T-helper 1 cell (primary cell): Measurements from ENCODE around the gene PIGC.

Experiments used
- DNase-seq, 5 donors: peaks; one replicate each; pipeline ENCODE4 v3.0.0-alpha.2; 2012 to 2020
- total RNA-seq, 4 donors: gene quantifications; one replicate each; lab custom pipeline; 2026; lab: John Stamatoyannopoulos, UW

The PIGC gene
- total RNA-seq = 17.3 to 32.3 (median 24.8) reads per million in 4 donors

DNA sequence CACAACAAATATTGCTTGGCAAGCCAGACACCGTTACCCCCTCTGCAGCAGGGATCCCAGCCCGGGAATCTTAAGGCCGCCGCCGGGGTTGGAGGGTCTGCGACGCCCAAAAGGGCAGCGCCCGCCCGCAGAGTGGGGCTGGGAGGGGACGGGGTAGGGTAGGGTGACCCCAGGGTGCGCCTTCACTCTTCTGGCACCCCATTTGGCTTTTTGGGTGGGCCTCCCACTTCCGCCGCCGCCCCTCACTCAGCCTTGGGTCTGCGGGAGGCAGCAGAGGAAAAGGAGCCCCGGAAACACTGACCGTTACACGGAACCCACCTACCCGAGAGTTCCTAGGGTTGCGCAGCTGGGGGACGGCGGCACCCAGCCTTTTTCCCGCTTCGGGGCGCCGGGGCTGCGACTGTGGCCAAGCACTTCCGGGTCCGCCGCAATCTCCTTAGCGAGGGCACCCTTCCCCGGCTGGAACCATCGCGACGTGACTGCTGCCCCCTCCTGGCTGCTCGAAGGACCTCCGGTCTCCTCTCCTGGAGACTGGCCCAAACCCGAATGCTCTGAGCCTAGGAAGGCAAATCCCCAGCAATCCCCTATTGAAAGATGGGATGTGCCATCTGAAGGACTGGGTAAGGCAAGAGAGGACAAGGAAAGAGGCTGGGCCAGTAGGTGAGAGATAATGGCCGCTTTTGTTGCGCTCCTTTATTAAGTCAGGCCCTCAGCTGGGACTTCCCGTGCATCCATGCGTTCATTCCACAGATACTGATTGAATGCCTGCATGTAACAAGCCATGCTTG is at the start of gene PIGC:
Gene PIGC (minus strand): TSS at position 404 of the 788 bp plus-strand sequence. CDS start 1,447 bp downstream, outside the sequence.
- DNase-seq = peak; percentile 80 to 90 (median 87)

DNA sequence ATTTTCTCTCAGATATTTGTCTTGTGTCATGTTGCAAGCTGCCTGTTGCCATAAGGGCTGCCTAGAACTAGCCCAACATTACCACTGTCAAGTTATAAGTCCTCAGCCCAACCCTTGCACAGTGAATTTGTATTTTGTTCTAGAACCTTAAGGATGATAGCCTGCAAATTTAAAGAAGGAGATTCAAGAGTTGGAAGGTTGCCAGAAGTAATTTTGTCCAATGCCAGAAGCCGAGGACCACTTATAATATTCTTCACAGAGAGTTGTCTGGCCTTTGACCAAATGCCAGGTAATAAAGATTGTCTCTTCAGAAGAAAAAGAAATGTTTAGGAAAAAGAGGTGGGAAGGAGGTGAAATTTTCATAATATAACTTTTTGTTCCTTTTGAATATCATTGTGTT is 48.6 kb upstream of the PIGC start:
- DNase-seq = no peak

DNA sequence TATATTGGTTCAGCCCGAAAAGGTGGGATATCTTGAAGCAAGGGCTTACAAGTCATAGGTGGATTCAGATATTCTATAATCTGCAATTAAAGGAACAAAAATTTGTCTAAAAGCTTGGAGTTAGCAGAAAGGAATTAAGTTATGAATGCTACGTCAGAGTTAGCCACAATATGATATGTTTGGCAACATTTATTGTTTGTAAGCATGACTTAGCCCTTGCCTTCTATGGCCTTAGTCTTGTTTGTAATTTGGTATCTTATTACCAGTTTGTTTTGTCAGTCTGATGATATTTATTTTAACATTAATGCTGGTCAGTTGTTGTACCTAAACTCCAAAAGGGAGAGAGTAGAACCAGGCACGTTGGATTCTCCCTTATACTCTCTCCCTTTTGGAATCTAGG is 46.0 kb upstream of the PIGC start:
- no peak for DNase-seq

DNA sequence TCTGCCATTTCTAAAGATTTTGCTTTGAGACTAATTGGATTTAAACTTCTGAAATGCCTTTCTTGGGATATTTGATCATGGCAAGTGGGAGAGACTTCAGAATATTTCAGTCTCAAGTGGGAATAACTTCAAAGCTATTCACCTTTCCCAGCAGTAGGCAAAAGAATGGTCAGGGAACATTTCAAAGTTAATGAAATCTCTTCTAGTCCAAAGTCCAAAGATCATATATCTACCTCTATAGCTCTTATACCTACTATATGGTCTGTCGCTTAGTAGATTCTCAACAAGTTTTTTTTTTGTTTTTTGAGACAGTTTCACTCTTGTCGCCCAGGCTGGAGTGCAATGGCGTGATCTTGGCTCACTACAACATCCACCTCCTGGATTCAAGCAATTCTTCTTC is 44.5 kb upstream of the PIGC start:
- DNase-seq = no peak

DNA sequence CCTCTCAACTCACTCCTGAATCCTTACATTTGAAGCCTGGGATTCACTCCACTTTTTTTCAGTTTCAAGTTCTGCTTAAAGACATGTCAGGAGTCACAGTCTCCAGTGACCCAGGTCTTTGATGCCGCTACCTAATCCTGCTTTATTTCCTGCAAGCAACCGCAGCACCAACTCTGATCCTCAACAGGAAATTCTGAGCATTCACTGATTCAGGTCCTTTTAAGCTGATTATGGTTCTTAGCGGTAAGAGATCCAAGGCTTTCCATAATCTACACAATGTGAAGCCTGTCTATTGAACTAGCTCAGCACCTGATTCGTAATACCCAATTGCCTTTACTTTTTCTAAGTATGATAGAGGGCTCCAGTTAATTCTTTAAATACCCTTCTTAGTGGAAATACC is 43.7 kb upstream of the PIGC start:
- DNase-seq = no peak

DNA sequence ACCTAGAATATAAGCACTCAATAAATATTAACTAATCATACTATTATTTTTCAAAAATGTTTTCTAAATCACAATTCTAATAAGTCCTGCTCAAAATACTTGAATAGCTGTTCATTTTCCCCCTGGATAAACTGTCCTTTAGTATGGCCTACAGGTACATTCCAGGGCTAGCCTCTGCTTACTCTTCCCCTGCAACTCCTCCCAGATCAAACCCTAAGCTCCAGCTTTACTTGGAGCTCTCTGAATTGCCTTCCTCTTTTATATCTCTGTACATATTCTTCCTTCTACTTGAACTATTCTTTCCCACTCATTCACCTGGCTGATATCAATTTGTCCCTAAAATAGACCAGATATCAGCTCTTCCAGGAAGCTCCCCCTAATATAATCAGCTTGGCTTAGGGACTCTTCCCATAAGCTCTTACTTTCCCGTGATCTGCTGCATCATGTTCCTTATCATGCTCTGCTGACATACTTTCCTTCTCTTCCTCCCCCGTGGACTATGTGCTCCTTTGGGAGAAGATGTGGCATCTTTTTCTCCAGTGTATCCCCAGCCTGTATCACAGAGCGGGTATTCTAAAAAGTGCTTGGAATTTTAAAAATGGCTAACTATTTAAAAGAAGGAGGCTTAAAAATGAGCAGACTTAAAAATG is 43.1 kb upstream of the PIGC start:
- no peak for DNase-seq

DNA sequence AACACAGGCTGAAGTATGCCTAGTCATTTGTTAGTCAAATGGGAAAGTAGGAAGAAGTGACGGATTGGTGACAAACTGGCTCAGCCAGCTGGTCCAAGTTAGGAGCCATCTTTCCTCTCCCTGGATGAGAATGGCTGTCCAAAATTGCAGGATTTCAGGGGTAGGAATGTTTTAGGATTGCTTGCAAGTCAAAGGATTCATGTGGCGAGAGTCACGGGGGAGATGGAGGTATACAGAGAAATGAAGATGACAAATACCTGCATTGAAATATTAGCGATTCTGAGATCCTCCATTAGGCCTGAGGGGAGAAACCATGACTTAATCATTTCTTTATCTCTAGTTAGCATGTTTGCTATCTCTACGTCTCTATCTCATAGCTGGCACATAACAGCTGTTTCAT is 41.8 kb upstream of the PIGC start:
- DNase-seq = no peak

DNA sequence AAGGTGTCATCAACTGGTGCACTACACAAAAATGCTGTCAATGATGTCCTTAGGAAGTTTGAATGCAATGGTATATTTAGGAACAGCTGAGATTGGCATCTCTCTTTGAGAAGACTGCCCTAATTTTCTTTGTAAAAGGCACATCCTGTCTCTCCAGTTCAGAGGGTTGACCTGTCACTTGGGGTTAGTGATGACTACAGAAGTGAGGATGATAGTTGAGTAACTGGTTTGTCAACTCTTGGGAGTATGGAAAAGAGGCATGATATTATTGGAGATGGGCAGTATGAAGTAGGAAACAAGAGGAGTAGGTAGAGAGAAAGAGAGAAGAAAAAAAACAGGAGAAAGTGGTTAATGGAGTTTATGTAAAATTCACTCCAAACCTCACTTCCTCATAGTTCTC is 40.4 kb upstream of the PIGC start:
- DNase-seq = no peak

DNA sequence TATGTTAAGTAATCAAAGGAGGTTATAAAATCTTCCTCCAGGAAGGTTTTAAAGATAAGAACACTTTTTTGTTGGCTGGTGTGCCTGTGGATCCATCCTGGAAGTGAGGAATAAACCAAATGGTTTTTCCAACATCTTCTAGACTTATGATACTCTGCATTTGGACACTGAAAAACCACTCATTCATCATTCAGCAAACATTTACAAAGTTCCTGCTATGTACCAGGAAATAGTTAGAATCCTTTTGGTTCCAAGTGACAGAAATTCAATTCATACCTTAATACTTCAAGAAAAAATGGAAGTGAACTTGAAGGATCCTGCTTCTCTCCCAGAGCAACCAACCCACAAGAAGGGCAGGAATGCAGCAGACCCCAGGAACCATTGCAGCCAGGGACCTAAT is 39.6 kb upstream of the PIGC start:
- no peak for DNase-seq

DNA sequence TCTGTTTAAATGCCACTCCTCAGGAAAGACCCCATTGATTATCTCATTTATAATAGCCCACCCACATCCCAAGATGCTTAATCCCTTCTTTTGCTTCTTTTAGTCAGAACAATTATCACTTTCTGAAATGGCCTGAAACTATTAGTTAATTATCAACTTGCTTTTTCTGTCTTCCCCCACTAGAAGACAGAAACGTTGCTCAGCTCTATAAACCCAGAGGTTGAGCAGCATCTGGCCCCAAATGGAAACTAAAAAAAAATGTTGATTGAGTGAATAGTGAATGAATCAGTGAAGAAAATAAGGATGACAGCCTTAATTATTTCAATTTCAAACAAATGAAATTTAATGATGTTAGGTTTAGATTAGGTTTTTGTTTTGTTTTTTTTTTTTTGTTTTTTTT is 38.2 kb upstream of the PIGC start:
- DNase-seq = no peak

DNA sequence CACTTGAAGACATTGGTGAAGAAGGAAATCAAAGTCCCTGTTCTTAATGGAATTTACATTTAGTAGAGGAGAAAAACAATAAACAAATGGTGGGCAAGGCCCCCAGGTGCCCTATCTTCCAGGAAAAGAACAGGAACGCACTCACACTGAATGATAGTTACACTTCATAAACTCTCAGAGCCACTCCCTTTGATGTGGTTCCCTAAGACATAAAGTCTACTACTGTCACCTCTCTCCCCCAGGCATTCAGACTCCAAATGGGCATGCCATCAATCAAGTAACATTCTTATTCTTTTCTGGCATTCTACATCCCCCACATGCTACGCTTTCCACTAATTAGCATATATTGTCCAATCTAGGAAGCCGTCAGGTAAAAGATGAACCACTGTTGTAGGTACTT is 36.6 kb upstream of the PIGC start:
- DNase-seq = no peak

DNA sequence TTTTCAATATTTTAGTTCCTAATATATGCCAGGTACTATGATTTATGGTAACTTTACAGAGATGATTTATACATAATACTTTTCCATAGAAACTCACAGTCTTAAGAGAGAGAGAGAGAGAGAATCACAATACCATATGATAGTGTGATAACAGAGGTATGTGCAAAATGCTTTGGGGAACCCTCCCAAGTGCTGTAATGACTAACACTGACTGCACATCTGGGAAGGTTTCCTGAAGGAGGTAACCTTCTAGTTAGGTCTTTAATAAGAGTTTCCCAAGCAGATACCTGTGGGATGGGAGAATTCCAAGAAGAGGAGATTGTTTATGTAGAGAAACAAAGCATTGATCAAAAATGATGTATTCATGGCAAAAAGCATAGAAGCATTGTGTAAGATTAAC is 34.6 kb upstream of the PIGC start:
- DNase-seq = no peak

DNA sequence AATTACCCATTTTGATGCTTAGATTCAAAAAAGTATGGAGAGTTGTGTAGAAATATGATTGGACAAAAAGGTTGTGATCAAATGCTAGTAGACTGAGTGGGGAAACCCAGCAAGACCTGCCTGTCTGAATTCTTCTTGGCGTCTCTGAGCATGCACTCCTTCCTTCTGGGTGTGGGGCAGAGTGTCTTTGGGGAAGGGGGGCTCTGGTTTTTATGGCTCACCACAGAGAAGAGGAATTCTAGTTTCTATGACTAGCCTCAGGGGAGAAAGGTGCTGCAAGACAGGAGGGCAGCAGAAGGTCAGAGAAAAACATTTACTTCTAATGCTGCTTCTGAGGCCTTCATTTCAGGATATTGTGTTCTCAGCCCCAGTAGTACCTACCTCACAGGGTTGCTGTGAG is 33.9 kb upstream of the PIGC start:
- no peak for DNase-seq

DNA sequence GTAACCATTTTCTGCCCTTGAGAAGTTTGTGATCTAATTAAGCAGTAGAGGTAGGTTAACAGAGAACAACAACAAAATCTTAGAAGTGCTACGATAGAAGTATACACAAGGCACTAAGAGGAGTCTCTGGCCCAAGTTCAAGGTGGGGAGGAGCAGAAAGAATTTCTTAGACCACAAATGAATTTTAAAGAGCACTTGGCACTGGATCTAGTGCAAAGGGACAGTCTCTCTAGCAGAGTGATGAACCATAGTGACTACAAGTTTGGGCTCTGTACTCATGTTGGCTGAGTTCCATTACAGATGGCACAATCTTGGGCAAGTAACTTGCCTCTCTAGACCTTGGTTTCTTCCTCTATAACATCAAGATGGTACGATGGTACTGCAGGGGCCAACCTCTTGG is 33.3 kb upstream of the PIGC start:
- DNase-seq = no peak

DNA sequence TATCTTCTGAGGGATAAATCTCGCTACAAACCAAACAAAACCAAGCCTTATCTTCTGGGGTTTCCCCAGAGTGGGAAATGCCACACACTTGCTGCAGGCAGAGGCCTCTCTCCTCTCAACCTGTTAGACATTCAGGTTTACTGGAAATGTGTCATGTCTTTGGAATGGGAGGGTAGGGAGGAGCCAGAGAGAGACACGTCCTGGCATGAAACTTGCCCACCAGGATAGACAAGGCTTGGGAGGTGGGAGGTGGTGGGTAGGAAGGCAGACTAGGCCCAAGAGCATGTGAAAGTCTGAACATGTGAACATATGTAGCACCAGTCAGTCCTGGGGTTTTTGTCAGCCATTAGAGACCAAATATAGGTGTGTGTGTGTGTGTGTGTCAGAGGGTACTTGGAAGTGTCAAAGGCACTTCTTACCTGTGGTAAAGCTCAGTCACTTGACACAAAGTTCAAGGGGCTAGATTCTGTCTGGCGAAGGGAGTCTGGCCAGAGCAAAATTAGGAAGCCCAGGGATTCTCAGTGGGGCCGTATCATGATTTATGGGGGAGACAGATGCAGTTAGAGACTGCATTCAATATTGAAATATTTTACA is 32.4 kb upstream of the PIGC start:
- no peak for DNase-seq

DNA sequence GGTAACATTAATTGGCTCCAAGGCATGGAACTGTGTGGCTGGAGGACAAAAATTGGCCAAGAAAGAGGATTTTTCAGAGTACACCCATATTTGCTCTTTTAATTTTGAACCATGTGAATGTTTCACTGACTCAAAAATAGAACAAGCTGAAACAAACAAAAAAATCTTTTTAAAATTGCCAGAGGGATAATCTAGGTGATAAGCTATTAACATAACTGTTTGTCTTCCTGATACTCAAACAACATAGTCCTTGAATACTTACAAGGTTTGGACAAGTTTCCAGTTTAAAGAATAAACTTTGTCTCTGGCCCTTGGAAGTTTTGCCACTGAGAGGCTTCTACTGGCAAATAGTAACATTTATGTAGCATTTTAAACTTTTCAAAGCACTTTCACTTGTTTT is 30.0 kb upstream of the PIGC start:
- no peak for DNase-seq

DNA sequence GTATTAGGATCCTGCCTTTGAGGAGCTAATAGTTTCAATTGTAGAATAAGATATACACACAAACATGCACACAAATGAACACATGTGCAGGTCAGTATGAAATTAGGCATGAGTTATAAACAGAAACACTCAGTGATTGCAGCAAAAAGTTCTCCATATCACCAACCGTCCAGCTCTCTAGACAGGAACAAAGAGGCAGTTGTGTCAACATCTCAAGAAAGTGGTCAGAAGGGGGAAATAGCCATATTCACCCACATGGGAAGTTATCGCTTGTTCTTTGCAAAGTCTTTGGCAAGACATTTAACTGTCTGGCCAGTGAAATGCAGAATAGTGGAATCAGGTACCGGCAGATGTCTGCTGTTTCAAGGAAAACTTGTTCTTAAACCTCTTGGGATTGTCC is 29.4 kb upstream of the PIGC start:
- DNase-seq = no peak

DNA sequence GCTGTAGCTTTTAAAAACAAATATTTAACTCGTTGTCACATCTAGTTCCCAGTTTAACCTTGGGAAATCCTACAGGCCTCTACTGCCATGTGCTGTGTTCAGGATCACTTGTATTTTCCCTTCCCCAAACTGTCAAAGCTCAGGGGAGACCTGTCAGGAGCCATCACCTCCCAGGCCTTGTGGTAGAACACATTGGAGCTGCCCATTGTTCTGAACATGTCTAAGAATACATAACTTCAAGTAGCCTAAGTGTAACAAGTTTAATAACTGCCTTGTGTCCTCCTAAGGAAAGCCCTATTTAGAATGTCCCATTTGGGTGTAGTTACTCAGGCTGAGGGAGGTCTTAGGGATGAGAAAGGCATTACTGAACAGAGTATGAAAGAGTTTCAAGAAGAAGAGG is 28.6 kb upstream of the PIGC start:
- no peak for DNase-seq

DNA sequence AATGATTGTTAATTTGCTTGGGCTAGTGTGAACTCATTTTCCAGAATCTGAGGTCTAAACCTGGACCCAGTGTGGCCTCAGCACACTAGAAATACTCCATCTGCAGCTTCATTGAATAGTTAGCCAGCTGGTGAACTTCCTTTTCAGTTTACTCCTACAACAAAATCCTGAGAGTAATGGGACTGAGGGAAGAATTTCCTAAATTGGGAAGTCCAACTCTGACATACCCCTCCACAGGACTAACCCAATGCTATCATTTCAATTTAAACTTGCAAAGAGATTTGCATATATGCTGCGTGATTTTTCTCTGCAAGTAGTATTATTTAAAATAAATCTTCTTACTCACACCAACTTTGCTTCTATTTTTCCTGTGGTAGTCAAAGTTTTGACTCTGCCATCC is 27.8 kb upstream of the PIGC start:
- no peak for DNase-seq

DNA sequence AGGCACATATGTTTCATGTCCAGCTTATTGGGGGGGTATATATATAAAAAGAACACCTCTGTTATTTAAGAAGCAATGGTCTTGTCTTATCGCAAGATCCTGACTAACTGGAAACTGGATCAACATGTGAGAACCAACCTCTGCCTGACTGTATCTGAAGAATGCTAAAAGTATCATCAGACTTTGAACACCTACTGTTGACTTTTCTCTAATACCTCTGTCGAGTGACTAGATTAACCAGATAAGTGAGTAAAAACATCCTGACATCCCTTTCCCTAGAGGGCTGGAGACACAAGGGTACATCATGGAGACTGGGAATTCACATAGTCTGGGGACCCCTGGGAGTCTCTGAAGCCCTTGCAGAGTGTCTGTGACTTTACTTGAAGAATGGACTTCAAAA is 26.3 kb upstream of the PIGC start:
- DNase-seq = no peak

DNA sequence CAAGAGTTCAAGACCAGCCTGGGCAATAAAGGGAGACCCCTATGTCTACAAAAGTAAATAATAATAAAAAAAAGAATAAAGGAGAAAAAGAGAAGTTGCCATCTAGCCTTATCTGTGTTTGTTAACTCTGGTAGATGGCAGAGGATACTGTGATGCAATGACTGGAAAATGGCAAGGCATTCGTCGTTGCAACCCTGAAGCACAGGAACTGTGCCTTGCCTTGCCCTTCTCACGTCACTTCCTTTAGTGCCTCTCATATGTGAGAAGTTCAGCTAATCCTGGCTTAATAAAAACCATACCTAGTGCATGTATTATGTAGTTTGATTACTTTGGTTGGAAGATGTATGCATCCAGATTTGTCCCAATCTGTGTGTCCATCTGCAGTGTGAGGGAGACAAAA is 25.8 kb upstream of the PIGC start:
- no peak for DNase-seq

DNA sequence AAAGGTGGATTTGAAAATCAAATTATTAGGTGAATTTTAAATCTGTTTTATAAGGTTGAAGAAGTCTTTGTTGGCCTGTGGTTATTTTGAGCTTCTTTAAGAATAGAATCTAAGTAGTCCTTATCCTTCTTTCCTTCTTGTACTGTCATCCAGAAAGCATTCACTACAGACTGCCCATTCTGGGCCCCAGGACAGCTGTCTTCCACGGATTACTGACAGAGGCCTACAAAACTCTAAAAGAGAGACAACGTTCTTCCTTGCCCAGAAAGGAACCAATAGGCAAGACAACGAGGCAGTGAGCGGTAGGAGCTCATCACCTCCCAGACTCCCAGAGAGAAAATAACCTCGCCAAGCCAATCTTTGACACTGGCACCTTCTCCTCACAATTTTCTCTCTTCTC is 24.4 kb upstream of the PIGC start:
- no peak for DNase-seq

DNA sequence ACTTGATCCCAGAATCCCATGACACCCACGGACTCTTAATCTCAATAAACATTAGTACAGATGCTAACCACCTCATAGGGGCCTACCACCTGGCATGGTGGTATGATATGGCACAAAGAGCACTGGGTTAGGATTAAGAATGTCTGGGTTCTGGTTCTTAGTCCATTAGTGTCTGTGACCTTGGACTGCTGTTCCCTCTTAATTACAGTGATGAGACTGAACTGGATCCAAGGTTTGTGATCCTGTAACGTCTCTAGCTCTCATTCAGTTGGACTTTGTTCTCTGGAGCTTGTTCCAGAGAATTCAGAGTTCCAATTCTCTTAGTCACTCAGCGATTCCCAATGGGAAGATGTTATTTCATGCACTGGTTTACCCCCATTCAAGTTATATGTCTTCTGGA is 23.6 kb upstream of the PIGC start:
- DNase-seq = no peak

DNA sequence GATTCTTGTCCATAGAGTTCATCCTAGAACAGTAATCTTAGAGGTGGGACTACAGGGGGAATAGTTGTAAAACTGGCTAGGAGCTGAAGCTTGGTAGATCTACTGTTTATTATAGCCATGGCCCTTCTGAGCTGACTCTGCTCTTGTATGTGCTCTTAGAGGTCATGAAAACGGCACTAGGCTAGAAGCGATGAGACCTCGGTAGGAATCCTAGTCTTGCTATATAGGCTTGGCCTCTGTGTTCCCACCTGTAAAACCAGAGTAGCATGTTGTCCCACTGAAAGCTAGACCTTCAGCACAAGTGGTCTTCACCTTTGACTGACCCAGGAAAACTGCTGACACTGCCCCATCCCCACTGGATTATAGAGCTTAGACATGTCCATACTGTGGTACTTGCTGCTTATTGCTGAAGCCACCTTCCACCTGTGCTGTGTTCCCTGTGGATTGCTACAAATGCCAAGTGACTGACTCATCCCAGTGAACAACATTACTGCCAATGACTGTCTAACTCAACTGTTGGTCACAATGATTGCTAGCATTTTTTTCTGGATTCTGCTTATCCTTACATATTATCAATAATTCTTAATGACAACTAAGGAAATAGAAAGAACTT is 23.0 kb upstream of the PIGC start:
- no peak for DNase-seq
